H9 (cell line): ENCODE results near the gene ZNF281. TPM values are rescaled to one million over a fixed set of nuclear protein-coding genes. Genes with fewer than 3 reads are reported as not detected.

ENCODE experiments used
- DNase-seq: peaks from one replicate; pipeline ENCODE4 v3.0.0-alpha.2; 2017
- H2AFZ ChIP-seq: one replicate; pipeline ENCODE4 v1.6.1; 2013; ENCODE audit warnings: mild to moderate bottlenecking, low read length, control low read depth, moderate library complexity
- H2AK5ac ChIP-seq: 2 replicates; pipeline ENCODE4 v1.6.1; 2013; ENCODE audit warnings: low read length, control low read depth, mixed read lengths; ENCODE audit not compliant: insufficient read length
- H2BK120ac ChIP-seq: one replicate; pipeline ENCODE4 v1.6.1; 2013; ENCODE audit warnings: low read depth, mild to moderate bottlenecking, low read length, control low read depth, inconsistent platforms; ENCODE audit not compliant: poor library complexity, severe bottlenecking
- H2BK12ac ChIP-seq: 2 replicates; pipeline ENCODE4 v1.6.1; 2013; ENCODE audit warnings: low read length, control low read depth, mixed read lengths, low read depth; ENCODE audit not compliant: insufficient read length
- H2BK15ac ChIP-seq: 2 replicates; pipeline ENCODE4 v1.6.1; 2013; ENCODE audit warnings: low read depth, low read length, control low read depth
- H2BK20ac ChIP-seq: one replicate; pipeline ENCODE4 v1.6.1; 2013; ENCODE audit warnings: low read depth, mild to moderate bottlenecking, low read length, control low read depth, inconsistent platforms; ENCODE audit not compliant: poor library complexity, severe bottlenecking
- H2BK5ac ChIP-seq: 2 replicates; pipeline ENCODE4 v1.6.1; 2013; ENCODE audit warnings: low read length, control low read depth, mixed read lengths; ENCODE audit not compliant: insufficient read length
- H3K14ac ChIP-seq: 2 replicates; pipeline ENCODE4 v1.6.1; 2013; ENCODE audit warnings: low read length, control low read depth; ENCODE audit not compliant: insufficient read depth
- H3K18ac ChIP-seq: 2 replicates; pipeline ENCODE4 v1.6.1; 2013; ENCODE audit warnings: low read depth, mild to moderate bottlenecking, mixed read lengths, low read length, control low read depth; ENCODE audit not compliant: insufficient read length
- H3K23ac ChIP-seq: 2 replicates; pipeline ENCODE4 v1.6.1; 2013; ENCODE audit warnings: low read length, control low read depth, mixed read lengths, low read depth; ENCODE audit not compliant: insufficient read length
- H3K23me2 ChIP-seq: 2 replicates; pipeline ENCODE4 v1.6.1; 2013; ENCODE audit warnings: low read depth, mild to moderate bottlenecking, mixed read lengths, low read length, control low read depth; ENCODE audit not compliant: insufficient read length, poor library complexity, severe bottlenecking
- H3K27ac ChIP-seq: 2 replicates; pipeline ENCODE4 v1.5.1; 2013; ENCODE audit warnings: low read length, control low read depth, mixed read lengths, low read depth; ENCODE audit not compliant: insufficient read length
- H3K27me3 ChIP-seq: 2 replicates; pipeline ENCODE4 v1.6.1; 2013; ENCODE audit warnings: low read length, control low read depth, inconsistent platforms; ENCODE audit not compliant: insufficient read depth
- H3K4ac ChIP-seq: 2 replicates; pipeline ENCODE4 v1.6.1; 2013; ENCODE audit warnings: low read depth, mild to moderate bottlenecking, control low read depth, inconsistent platforms, low read length, moderate library complexity
- H3K4me1 ChIP-seq: 2 replicates; pipeline ENCODE4 v1.6.1; 2013; ENCODE audit warnings: low read length, control low read depth, inconsistent platforms; ENCODE audit not compliant: insufficient read depth
- H3K4me2 ChIP-seq: 2 replicates; pipeline ENCODE4 v1.6.1; 2013; ENCODE audit warnings: low read length, control low read depth, mixed read lengths; ENCODE audit not compliant: insufficient read length, insufficient read depth
- H3K56ac ChIP-seq: 2 replicates; pipeline ENCODE4 v1.6.1; 2013; ENCODE audit warnings: low read depth, mild to moderate bottlenecking, mixed read lengths, low read length, control low read depth; ENCODE audit not compliant: insufficient read length
- H3K79me1 ChIP-seq: 2 replicates; pipeline ENCODE4 v1.6.1; 2013; ENCODE audit warnings: low read depth, mild to moderate bottlenecking, moderate library complexity, low read length, control low read depth, inconsistent platforms; ENCODE audit not compliant: insufficient read depth, poor library complexity, severe bottlenecking
- H3K79me2 ChIP-seq: 2 replicates; pipeline ENCODE4 v1.6.1; 2013; ENCODE audit warnings: low read length, control low read depth, inconsistent platforms; ENCODE audit not compliant: insufficient read depth
- H3K9ac ChIP-seq: 2 replicates; pipeline ENCODE4 v1.6.1; 2013; ENCODE audit warnings: low read length, control low read depth, mixed read lengths; ENCODE audit not compliant: insufficient read length; ENCODE audit errors: extremely low read depth
- H3K9me3 ChIP-seq: one replicate; pipeline ENCODE4 v1.6.1; 2013; ENCODE audit warnings: low read depth, low read length, inconsistent platforms; ENCODE audit not compliant: control insufficient read depth
- H3T11ph ChIP-seq: one replicate; pipeline ENCODE4 v1.6.1; 2013; ENCODE audit warnings: mild to moderate bottlenecking, low read length, control low read depth, inconsistent platforms
- H4K20me1 ChIP-seq: one replicate; pipeline ENCODE4 v1.6.1; 2013; ENCODE audit not compliant: control insufficient read depth, insufficient read length, insufficient read depth
- H4K5ac ChIP-seq: 2 replicates; pipeline ENCODE4 v1.6.1; 2013; ENCODE audit warnings: low read depth, mild to moderate bottlenecking, mixed read lengths, low read length, control low read depth; ENCODE audit not compliant: insufficient read length
- H4K8ac ChIP-seq: replicated peaks from 2 replicates; pipeline ENCODE4 v1.6.1; 2013; ENCODE audit warnings: low read length, control low read depth, mixed read lengths, low read depth; ENCODE audit not compliant: insufficient read length
- H4K91ac ChIP-seq: 2 replicates; pipeline ENCODE4 v1.6.1; 2013; ENCODE audit warnings: low read depth, mild to moderate bottlenecking, moderate library complexity, mixed read lengths, low read length, control low read depth; ENCODE audit not compliant: insufficient read length
- H3K27ac Mint-ChIP-seq, 3 experiments: 2 replicates in 2 of 3; 3 replicates in 1 of 3; pipeline ENCODE4 v1.8.0; 2020 to 2021; ENCODE audit warnings: mixed read lengths in 3 of 3, mild to moderate bottlenecking in 1 of 3, moderate library complexity in 1 of 3
- H3K27me3 Mint-ChIP-seq: 2 replicates; pipeline ENCODE4 v1.8.0; 2021; ENCODE audit warnings: low read depth, mild to moderate bottlenecking, moderate library complexity, mixed read lengths
- H3K36me3 Mint-ChIP-seq, 3 experiments: 2 replicates in 2 of 3; 3 replicates in 1 of 3; pipeline ENCODE4 v1.8.0; 2020 to 2021; ENCODE audit warnings: low read depth in 3 of 3, mixed read lengths in 3 of 3; ENCODE audit not compliant: insufficient read depth in 1 of 3
- H3K4me1 Mint-ChIP-seq, 2 experiments: 2 replicates each; pipeline ENCODE4 v1.8.0; 2020; ENCODE audit warnings: mixed read lengths in 2 of 2
- H3K4me3 Mint-ChIP-seq, 2 experiments: 2 replicates in 1 of 2; 3 replicates in 1 of 2; pipeline ENCODE4 v1.8.0; 2020 to 2021; ENCODE audit warnings: mild to moderate bottlenecking in 2 of 2, mixed read lengths in 2 of 2, moderate library complexity in 1 of 2
- H3K9me3 Mint-ChIP-seq, 2 experiments: 2 replicates in 1 of 2; 3 replicates in 1 of 2; pipeline ENCODE4 v1.8.0; 2020; ENCODE audit warnings: mild to moderate bottlenecking in 2 of 2, mixed read lengths in 2 of 2, moderate library complexity in 1 of 2
- WGBS: extraction: QIAGEN DNeasy Blood & Tissue Kit; methylation state at CpG from one replicate; pipeline ENCODE4 v1.1.7; 2013; ENCODE audit warnings: missing lambda C conversion rate, low lambda C conversion rate, mixed read lengths; ENCODE audit not compliant: insufficient read length; ENCODE audit errors: extremely low coverage; 5-methylcytosine and 5-hydroxymethylcytosine counted together
- total RNA-seq: library from RNA; stranded (reverse); gene quantifications from 2 replicates; pipeline ENCODE4 v1.2.1, GENCODE V29; 2021
- TF ChIP-seq, protein P1 (sequence below): fragments of 200-600 bp; sonication (generic); conservative IDR thresholded peaks from 3 replicates; pipeline ENCODE4 v1.8.0; 2021; ENCODE audit warnings: antibody characterized with exemption, mild to moderate bottlenecking

The ZNF281 gene
- total RNA-seq, 1 experiment from 2014 or later, result 75.2 TPM

DNA sequence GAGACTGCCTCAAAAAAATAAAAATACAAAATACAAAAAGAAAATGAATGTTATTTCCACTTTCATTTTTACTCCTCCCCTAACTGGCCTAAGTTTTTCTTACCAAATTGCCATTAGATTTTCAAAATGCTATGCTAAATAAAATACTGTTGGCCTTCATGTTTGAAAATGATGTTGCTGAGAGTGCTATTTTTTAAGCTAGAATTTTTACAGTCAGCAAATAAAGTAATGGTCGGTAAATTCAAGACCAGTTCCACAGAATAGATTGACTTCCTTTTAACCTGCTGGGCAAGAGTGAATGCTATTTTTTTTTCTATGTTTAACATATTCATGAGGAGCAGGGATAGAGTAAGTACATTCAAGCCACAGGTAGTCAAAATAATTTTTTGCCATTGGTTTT is 31.7 kb downstream of the ZNF281 start:
- Histone ChIP-seq H2BK5ac (no peak overlapping the region), H3K27me3 (no peaks in the 10 kb centered on the region), H3K14ac (no peak overlapping the region), H3K79me1 (no peaks in the 10 kb centered on the region), H2BK15ac (no peak overlapping the region), H3K4me2 (no peak overlapping the region), H3K79me2 (no peaks in the 10 kb centered on the region), H4K91ac (no peak overlapping the region), H3K23ac (no peak overlapping the region), H3K9ac (no peak overlapping the region), H3K23me2 (peaks cover 4% of the 10 kb centered on the region), H3K4ac (no peak overlapping the region), H3K18ac (no peak overlapping the region), H2AFZ (no peak overlapping the region), H3K4me1 (peaks cover 7% of the 10 kb centered on the region; the same call in 1 of the 2 replicates), H4K8ac (no peak overlapping the region), H3K27ac (no peak overlapping the region), H2BK12ac (no peak overlapping the region), H4K20me1 (no peaks in the 10 kb centered on the region), H2BK20ac (no peak overlapping the region), H2AK5ac (no peak overlapping the region), H2BK120ac (no peak overlapping the region), H3K9me3 (no peaks in the 10 kb centered on the region), H3T11ph (no peak overlapping the region), H3K56ac (no peak overlapping the region), H4K5ac (no peak overlapping the region)
- Mint-ChIP-seq H3K36me3 (no peaks in the 10 kb centered on the region; a peak in 1 of 7 replicates), H3K9me3 (no peaks in the 10 kb centered on the region), H3K27me3 (no peaks in the 10 kb centered on the region), H3K27ac (no peak overlapping the region; a peak in 1 of 7 replicates), H3K4me1 (peaks cover 54 to 61% of the 10 kb centered on the region in 2 experiments), H3K4me3 (no peak overlapping the region)
- TF ChIP-seq, protein P1, sequence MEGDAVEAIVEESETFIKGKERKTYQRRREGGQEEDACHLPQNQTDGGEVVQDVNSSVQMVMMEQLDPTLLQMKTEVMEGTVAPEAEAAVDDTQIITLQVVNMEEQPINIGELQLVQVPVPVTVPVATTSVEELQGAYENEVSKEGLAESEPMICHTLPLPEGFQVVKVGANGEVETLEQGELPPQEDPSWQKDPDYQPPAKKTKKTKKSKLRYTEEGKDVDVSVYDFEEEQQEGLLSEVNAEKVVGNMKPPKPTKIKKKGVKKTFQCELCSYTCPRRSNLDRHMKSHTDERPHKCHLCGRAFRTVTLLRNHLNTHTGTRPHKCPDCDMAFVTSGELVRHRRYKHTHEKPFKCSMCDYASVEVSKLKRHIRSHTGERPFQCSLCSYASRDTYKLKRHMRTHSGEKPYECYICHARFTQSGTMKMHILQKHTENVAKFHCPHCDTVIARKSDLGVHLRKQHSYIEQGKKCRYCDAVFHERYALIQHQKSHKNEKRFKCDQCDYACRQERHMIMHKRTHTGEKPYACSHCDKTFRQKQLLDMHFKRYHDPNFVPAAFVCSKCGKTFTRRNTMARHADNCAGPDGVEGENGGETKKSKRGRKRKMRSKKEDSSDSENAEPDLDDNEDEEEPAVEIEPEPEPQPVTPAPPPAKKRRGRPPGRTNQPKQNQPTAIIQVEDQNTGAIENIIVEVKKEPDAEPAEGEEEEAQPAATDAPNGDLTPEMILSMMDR, result no peak
- no peak for DNase-seq
- no CpG with 5 or more reads among the region's 1 CpG for WGBS
